ENCODE measurements around the gene HOXA1. TPM values are rescaled to one million over a fixed set of nuclear protein-coding genes. Genes with fewer than 3 reads are reported as not detected.

The HOXA1 gene
- total RNA-seq, 1 donor from 2014 or later, result not detected

- intact Hi-C loops (cut with DNase I), result no loop called here
- DNase-seq (ENCODE audit: missing footprints), result no peak
- no peak for ATAC-seq
Observed at GRCh38 chr7:27110186-27111031, 14.6 kb upstream of the HOXA1 start.

GRCh38 chr7:27109466-27110185, 13.8 kb upstream of the HOXA1 start:
- intact Hi-C loops (cut with DNase I), result no loop called here
- no peak for ATAC-seq
- no peak for DNase-seq (ENCODE audit: missing footprints)

GRCh38 chr7:27108390-27109127, 12.8 kb upstream of the HOXA1 start:
- intact Hi-C loops (cut with DNase I), result no loop called here
- DNase-seq (ENCODE audit: missing footprints) (no peak), ATAC-seq (peak; percentile 46)

GRCh38 chr7:27107391-27108381, 11.9 kb upstream of the HOXA1 start:
- intact Hi-C loops (cut with DNase I), result no loop called here
- DNase-seq (ENCODE audit: missing footprints), result no peak
- no peak for ATAC-seq

GRCh38 chr7:27106901-27107240, 11.1 kb upstream of the HOXA1 start:
- DNase-seq (ENCODE audit: missing footprints) (no peak), ATAC-seq (no peak)
- intact Hi-C loops (cut with DNase I), result no loop called here

- ATAC-seq (no peak), DNase-seq (ENCODE audit: missing footprints) (no peak)
- intact Hi-C loops (cut with DNase I), result no loop called here
Observed at GRCh38 chr7:27106181-27106900, 10.5 kb upstream of the HOXA1 start.

- ATAC-seq (no peak), DNase-seq (ENCODE audit: missing footprints) (no peak)
- intact Hi-C loops (cut with DNase I), result no loop called here
Observed at GRCh38 chr7:27105301-27106031, 9.7 kb upstream of the HOXA1 start.

- intact Hi-C loops (cut with DNase I), result no loop called here
- DNase-seq (ENCODE audit: missing footprints) (no peak), ATAC-seq (no peak)
Observed at GRCh38 chr7:27104341-27105058, 8.7 kb upstream of the HOXA1 start.

GRCh38 chr7:27103489-27104226, 7.9 kb upstream of the HOXA1 start:
- intact Hi-C loops (cut with DNase I), result no loop called here
- ATAC-seq (no peak), DNase-seq (ENCODE audit: missing footprints) (no peak)

- intact Hi-C loops (cut with DNase I), result no loop called here
- no peak for DNase-seq (ENCODE audit: missing footprints)
- no peak for ATAC-seq
Observed at GRCh38 chr7:27102581-27103442, 7.0 kb upstream of the HOXA1 start, which contains the start of gene HOXA2. Gene HOXA2, minus strand, starts transcription at chr7:27102683. Its CDS starts 183 bp downstream, at chr7:27102500.

GRCh38 chr7:27101957-27102580, 6.3 kb upstream of the HOXA1 start:
- intact Hi-C loops (cut with DNase I), result no loop called here
- ATAC-seq (no peak), DNase-seq (ENCODE audit: missing footprints) (no peak)

GRCh38 chr7:27101171-27101956, 5.6 kb upstream of the HOXA1 start:
- no peak for DNase-seq (ENCODE audit: missing footprints)
- intact Hi-C loops (cut with DNase I), result no loop called here
- ATAC-seq, result no peak

GRCh38 chr7:27100694-27101170, 4.9 kb upstream of the HOXA1 start:
- no peak for DNase-seq (ENCODE audit: missing footprints)
- no peak for ATAC-seq
- intact Hi-C loops (cut with DNase I), result no loop called here
